HG03521 (cell line): Measurements from ENCODE around the gene TNFRSF6B.
"Not testable (repeated sequence)": the region's sequence is repeated elsewhere in the genome, so short reads cannot be mapped to it uniquely, and the experiment has no call there.

Source experiments
- ATAC-seq: cut with Tn5 transposase; IDR thresholded peaks from one replicate; pipeline ENCODE4 v1.9.1; 2021; ENCODE audit warnings: mild to moderate bottlenecking, moderate library complexity; ENCODE audit not compliant: unreplicated experiment

Gene TNFRSF6B

GRCh38 chr20:63706027-63706695, 9.7 kb downstream of the TNFRSF6B start:
- no peak for ATAC-seq

GRCh38 chr20:63706852-63707557, 10.6 kb downstream of the TNFRSF6B start:
- peak; percentile 25 for ATAC-seq

GRCh38 chr20:63707558-63708300, 11.3 kb downstream of the TNFRSF6B start, which contains the start of the genes ARFRP1 and ZGPAT:
TSS of gene ARFRP1 (minus strand) at chr20:63707976. CDS start at chr20:63707091, 885 bp downstream.
TSS of gene ZGPAT (plus strand) at chr20:63708039. CDS start at chr20:63708581, 542 bp downstream.
- peak; percentile 60 for ATAC-seq

GRCh38 chr20:63708301-63709148, 12.1 kb downstream of the TNFRSF6B start:
- ATAC-seq = no peak

GRCh38 chr20:63709149-63709527, 12.7 kb downstream of the TNFRSF6B start:
- ATAC-seq = no peak

GRCh38 chr20:63711085-63711645, 14.7 kb downstream of the TNFRSF6B start:
- no peak for ATAC-seq

- ATAC-seq = no peak
Measured at GRCh38 chr20:63712191-63712590, 15.7 kb downstream of the TNFRSF6B start.

- no peak for ATAC-seq
Measured at GRCh38 chr20:63714858-63715257, 18.4 kb downstream of the TNFRSF6B start.

- ATAC-seq = no peak
Measured at GRCh38 chr20:63718996-63719395, 22.5 kb downstream of the TNFRSF6B start.

GRCh38 chr20:63722967-63723622, 26.6 kb downstream of the TNFRSF6B start:
- ATAC-seq = not testable (repeated sequence)

GRCh38 chr20:63730189-63730733, 33.8 kb downstream of the TNFRSF6B start:
- ATAC-seq = not testable (repeated sequence)

- no peak for ATAC-seq
Measured at GRCh38 chr20:63731410-63731809, 35.0 kb downstream of the TNFRSF6B start.

GRCh38 chr20:63732118-63733095, 36.0 kb downstream of the TNFRSF6B start:
- no peak for ATAC-seq

GRCh38 chr20:63733117-63733516, 36.7 kb downstream of the TNFRSF6B start:
- no peak for ATAC-seq

GRCh38 chr20:63733579-63734081, 37.2 kb downstream of the TNFRSF6B start:
- ATAC-seq = no peak

GRCh38 chr20:63734111-63734945, 37.9 kb downstream of the TNFRSF6B start:
- ATAC-seq = no peak
